Measurements from ENCODE around the gene GALNT3. TPM values are rescaled to one million over a fixed set of nuclear protein-coding genes. Genes with fewer than 3 reads are reported as not detected.

GALNT3 gene
- total RNA-seq, 1 donor from 2014 or later = 27.8 TPM

GRCh38 chr2:165716091-165716490, 78.0 kb downstream of the GALNT3 start:
- Histone ChIP-seq H3K4me3 (no peak overlapping the region), H3K27ac (no peak overlapping the region), H3K4me1 (no peaks in the 10 kb centered on the region), H3K9me3 (no peaks in the 10 kb centered on the region), H3K36me3 (no peaks in the 10 kb centered on the region), H3K27me3 (ENCODE audit: low read depth) (no peaks in the 10 kb centered on the region)
- TF ChIP-seq, protein P1, sequence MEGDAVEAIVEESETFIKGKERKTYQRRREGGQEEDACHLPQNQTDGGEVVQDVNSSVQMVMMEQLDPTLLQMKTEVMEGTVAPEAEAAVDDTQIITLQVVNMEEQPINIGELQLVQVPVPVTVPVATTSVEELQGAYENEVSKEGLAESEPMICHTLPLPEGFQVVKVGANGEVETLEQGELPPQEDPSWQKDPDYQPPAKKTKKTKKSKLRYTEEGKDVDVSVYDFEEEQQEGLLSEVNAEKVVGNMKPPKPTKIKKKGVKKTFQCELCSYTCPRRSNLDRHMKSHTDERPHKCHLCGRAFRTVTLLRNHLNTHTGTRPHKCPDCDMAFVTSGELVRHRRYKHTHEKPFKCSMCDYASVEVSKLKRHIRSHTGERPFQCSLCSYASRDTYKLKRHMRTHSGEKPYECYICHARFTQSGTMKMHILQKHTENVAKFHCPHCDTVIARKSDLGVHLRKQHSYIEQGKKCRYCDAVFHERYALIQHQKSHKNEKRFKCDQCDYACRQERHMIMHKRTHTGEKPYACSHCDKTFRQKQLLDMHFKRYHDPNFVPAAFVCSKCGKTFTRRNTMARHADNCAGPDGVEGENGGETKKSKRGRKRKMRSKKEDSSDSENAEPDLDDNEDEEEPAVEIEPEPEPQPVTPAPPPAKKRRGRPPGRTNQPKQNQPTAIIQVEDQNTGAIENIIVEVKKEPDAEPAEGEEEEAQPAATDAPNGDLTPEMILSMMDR (IDR thresholded peaks at IDR 0.05) = no peak
- DNase-seq (no peak), ATAC-seq (no peak)
- intact Hi-C loops (cut with DNase I) = no loop called here

- Histone ChIP-seq H3K36me3 (no peaks in the 10 kb centered on the region), H3K27me3 (ENCODE audit: low read depth) (no peaks in the 10 kb centered on the region), H3K9me3 (no peaks in the 10 kb centered on the region), H3K4me3 (no peak overlapping the region), H3K27ac (no peak overlapping the region), H3K4me1 (no peaks in the 10 kb centered on the region)
- TF ChIP-seq, protein P1 (IDR thresholded peaks at IDR 0.05) = no peak
- DNase-seq = no peak
- no peak for ATAC-seq
- intact Hi-C loops (cut with DNase I) = no loop called here
Measured at GRCh38 chr2:165706960-165707487, 87.0 kb downstream of the GALNT3 start.

DNA sequence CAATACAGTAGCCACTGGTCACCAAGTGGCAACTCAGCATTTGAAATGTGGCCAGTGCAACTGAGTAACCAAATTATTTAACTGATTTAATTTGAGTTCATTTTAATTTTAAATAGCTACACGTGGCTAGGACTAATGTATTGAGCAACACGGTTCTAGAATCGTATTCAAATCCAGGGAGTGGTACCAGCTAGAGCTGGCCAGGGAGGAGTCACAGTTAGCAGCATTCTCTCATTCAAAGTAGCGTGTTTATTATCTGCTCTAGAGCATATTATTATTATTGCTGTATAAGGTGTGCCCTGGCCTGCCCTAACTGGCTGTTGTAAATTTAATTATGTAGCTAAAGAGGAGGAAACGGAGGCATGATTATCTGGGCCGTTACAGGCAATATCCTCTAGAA, 92.9 kb downstream of the GALNT3 start:
- H3K36me3 ChIP-seq = no peaks in the 10 kb centered on the region
- no peaks in the 10 kb centered on the region for H3K9me3 ChIP-seq
- DNase-seq = no peak
- H3K4me3 ChIP-seq = no peak overlapping the region
- intact Hi-C loops (cut with DNase I) = no loop called here
- H3K27ac ChIP-seq = no peak overlapping the region
- TF ChIP-seq, protein P1 (IDR thresholded peaks at IDR 0.05) = no peak
- no peaks in the 10 kb centered on the region for H3K27me3 ChIP-seq (ENCODE audit: low read depth)
- no peak for ATAC-seq
- H3K4me1 ChIP-seq = no peaks in the 10 kb centered on the region

DNA sequence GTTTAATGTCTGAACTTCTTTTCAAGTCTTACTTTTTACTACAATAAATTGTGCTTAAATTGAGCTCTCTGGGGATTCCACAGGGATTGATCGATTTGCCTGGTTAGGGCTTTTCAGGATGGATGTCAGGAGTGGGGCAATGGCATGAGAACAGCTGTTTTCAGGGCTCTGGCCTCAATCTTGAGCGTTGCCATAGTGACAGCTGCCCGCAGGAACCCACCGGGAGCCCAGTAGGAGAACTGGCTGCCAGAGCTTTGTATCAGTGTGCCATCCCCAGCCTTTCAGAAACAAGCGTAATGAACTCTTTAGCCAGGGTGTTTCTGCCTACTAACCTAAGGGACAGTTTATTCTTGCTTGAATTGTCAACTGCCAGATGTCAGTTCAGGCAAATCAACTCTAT, 93.5 kb downstream of the GALNT3 start:
- H3K9me3 ChIP-seq = no peaks in the 10 kb centered on the region
- TF ChIP-seq, protein P1 (IDR thresholded peaks at IDR 0.05) = no peak
- intact Hi-C loops (cut with DNase I) = no loop called here
- DNase-seq (no peak), ATAC-seq (no peak)
- no peak overlapping the region for H3K4me3 ChIP-seq
- no peaks in the 10 kb centered on the region for H3K4me1 ChIP-seq
- no peaks in the 10 kb centered on the region for H3K27me3 ChIP-seq (ENCODE audit: low read depth)
- H3K36me3 ChIP-seq = no peaks in the 10 kb centered on the region
- H3K27ac ChIP-seq = no peak overlapping the region

GRCh38 chr2:165699946-165700345, 94.1 kb downstream of the GALNT3 start:
- intact Hi-C loops (cut with DNase I) = loop anchor here (10.0 kb wide), 1 partner anchor 295 kb away; no protein-coding TSS in a partner anchor
- no peak for DNase-seq
- Histone ChIP-seq H3K27me3 (ENCODE audit: low read depth) (no peaks in the 10 kb centered on the region), H3K36me3 (no peaks in the 10 kb centered on the region), H3K4me3 (no peak overlapping the region), H3K4me1 (no peaks in the 10 kb centered on the region), H3K9me3 (no peaks in the 10 kb centered on the region), H3K27ac (no peak overlapping the region)
- ATAC-seq = no peak
- TF ChIP-seq, protein P1 (IDR thresholded peaks at IDR 0.05) = no peak

Measured in lower lobe of right lung (tissue), 2 donors.